Motor neuron (in vitro differentiated cells): ENCODE results near the gene CSTPP1. TPM values are rescaled to one million over a fixed set of nuclear protein-coding genes. Genes with fewer than 3 reads are reported as not detected.

ENCODE experiments used
- ATAC-seq, 8 experiments: fragments of 200-7000 bp; cut with Tn5 transposase; replicated peaks in 6 of 8; 2 replicates each; pipeline ENCODE4 v1.8.0; 2021; ENCODE audit warnings: mild to moderate bottlenecking in 8 of 8, moderate library complexity in 8 of 8
- H3K27ac ChIP-seq, 2 donors: fragments of 250-450 bp; sonication (Bioruptor Pico); 2 replicates each; pipeline ENCODE4 v1.9.0; 2021; ENCODE audit warnings: antibody characterized with exemption in 2 of 2, mild to moderate bottlenecking in 2 of 2, moderate library complexity in 1 of 2
- H3K4me1 ChIP-seq, 2 donors: fragments of 250-450 bp; sonication (Bioruptor Pico); replicated peaks in 1 of 2; 2 replicates each; pipeline ENCODE4 v1.6.1; 2021; ENCODE audit warnings: antibody characterized with exemption in 2 of 2, mild to moderate bottlenecking in 2 of 2, moderate library complexity in 1 of 2
- H3K4me3 ChIP-seq, 5 donors: fragments of 250-450 bp; sonication (Bioruptor Pico); 2 replicates each; pipeline ENCODE4 v1.9.0; 2021; ENCODE audit warnings: antibody characterized with exemption in 5 of 5, mild to moderate bottlenecking in 5 of 5, moderate library complexity in 4 of 5
- WGBS, 10 experiments: fragments of 450-650 bp; shearing (Covaris generic); methylation state at CpG; one replicate each; pipeline ENCODE4 v1.0.0; 2022; 5-methylcytosine and 5-hydroxymethylcytosine counted together
- in situ Hi-C, 9 experiments: fragments of 400-800 bp; cut with MboI; loops; one replicate each; pipeline ENCODE4 v1.15.0; 2021; ENCODE audit warnings: low sequenced_read_pairs in 9 of 9, low pct_unique_long_range_greater_than_20kb in 2 of 9; ENCODE audit not compliant: unreplicated experiment in 9 of 9
- total RNA-seq, 8 experiments: library from RNA; unstranded; fragments of 300-600 nt; gene quantifications; 2 replicates each; pipeline versions ENCODE4 v1.2.3 to v1.2.4, GENCODE V29; 2022

The CSTPP1 gene, protein sequence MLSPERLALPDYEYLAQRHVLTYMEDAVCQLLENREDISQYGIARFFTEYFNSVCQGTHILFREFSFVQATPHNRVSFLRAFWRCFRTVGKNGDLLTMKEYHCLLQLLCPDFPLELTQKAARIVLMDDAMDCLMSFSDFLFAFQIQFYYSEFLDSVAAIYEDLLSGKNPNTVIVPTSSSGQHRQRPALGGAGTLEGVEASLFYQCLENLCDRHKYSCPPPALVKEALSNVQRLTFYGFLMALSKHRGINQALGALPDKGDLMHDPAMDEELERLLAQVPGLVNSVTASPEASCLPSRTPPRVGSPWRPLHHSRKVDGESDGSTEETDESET
- total RNA-seq: 10 to 100 TPM; 13.2 to 65.9 (median 31.3) TPM

- peaks cover 7 to 9% of the 10 kb centered on the region in 2 donors for H3K4me1 ChIP-seq
- in situ Hi-C loops: no loop called here
- peak within 1 kb of the TSS; percentile 41 to 89 (median 63) for H3K4me3 ChIP-seq
- H3K27ac ChIP-seq: peak within 1 kb of the TSS; percentile 71
- ATAC-seq: peak; percentile 98 to 100 (median 99)
- WGBS, 10 experiments: 3 to 100% (median 40%) methylated on average over 1 to 21 of the region's 41 CpGs; no CpG with 5 or more reads in 1 of the 10 experiments
Observed at GRCh38 chr11:46936138-46937110, at the start of gene CSTPP1. Gene CSTPP1, plus strand, starts transcription at chr11:46936761. Its CDS starts 45 bp downstream, at chr11:46936806.

GRCh38 chr11:46888636-46889035 lies 47.9 kb upstream of the CSTPP1 start:
- in situ Hi-C loops: loop anchor here (10.0 to 25.0 kb wide), 2 partner anchors 266 to 274 kb away; no protein-coding TSS in a partner anchor
- no peak overlapping the region for H3K4me3 ChIP-seq
- no peaks in the 10 kb centered on the region for H3K4me1 ChIP-seq
- no peak for ATAC-seq
- WGBS, 10 experiments: 76 to 100% (median 96%) methylated on average over 1 to 4 of the region's 5 CpGs; no CpG with 5 or more reads in 5 of the 10 experiments
- H3K27ac ChIP-seq: no peak overlapping the region

DNA sequence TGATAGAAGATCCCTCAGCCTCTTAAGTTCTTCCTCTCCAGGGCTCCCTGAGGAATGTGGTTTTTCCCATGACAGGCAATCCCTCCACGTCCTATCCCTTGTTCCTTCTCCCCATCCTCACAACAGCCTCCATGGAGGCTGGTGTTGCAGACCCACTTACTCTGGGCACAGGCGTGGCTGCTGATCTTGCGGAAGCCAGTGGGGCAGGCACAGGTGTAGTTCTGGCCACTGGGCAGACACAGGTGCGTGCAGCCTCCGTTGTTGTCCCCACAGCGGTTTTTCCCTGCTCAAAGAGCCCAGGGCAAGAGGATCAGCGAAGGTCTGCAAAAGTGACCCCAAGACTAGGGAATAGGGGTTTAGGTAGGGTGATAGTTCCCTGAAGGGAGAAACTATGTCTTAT lies 47.3 kb upstream of the CSTPP1 start:
- Histone ChIP-seq H3K4me1 (no peaks in the 10 kb centered on the region), H3K27ac (no peak overlapping the region), H3K4me3 (no peak overlapping the region)
- in situ Hi-C loops: loop anchor here (10.0 to 25.0 kb wide), 2 partner anchors 266 to 273 kb away; no protein-coding TSS in a partner anchor
- WGBS, 10 experiments: 50 to 100% (median 84%) methylated on average over 1 to 4 of the region's 7 CpGs; no CpG with 5 or more reads in 4 of the 10 experiments
- ATAC-seq: peak in 4 of 8 experiments; percentile 3 to 13 (median 8)

- peak; percentile 70 to 88 (median 82) for ATAC-seq
- no peaks in the 10 kb centered on the region for H3K4me1 ChIP-seq
- H3K4me3 ChIP-seq: no peak overlapping the region
- H3K27ac ChIP-seq: no peak overlapping the region
- WGBS, 10 experiments: 0 to 100% (median 64%) methylated on average over 1 to 14 of the region's 23 CpGs; no CpG with 5 or more reads in 2 of the 10 experiments
- in situ Hi-C loops: loop anchor here (10.0 to 25.0 kb wide), 2 partner anchors 265 to 272 kb away; no protein-coding TSS in a partner anchor
Observed at GRCh38 chr11:46889689-46890475, 46.7 kb upstream of the CSTPP1 start.

DNA sequence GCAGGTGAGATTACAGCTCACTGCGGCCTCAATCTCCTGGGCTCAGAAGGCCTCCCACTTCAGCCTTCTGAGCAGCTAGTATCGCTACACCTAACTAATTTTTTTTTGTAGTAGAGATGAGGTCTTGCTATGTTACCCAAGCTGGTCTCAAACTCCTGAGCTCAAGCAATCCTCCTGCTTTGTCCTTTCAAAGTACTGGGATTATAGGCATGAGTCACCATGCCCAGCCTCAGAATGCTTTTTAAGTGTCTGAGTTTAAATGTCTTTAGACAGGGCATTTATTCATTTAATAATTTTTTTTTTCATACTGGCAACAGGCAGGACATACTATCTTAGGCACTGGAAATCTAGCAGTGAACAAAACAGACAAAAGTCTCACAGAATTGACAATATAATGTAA lies 45.9 kb upstream of the CSTPP1 start:
- no peaks in the 10 kb centered on the region for H3K4me1 ChIP-seq
- H3K27ac ChIP-seq: no peak overlapping the region
- H3K4me3 ChIP-seq: no peak overlapping the region
- in situ Hi-C loops: loop anchor here in 3 of 9 experiments (25.0 kb wide), 1 partner anchor 272 kb away; no protein-coding TSS in a partner anchor
- WGBS, 10 experiments: 80 to 100% (median 93%) methylated on average over 1 to 2 of the region's 2 CpGs; no CpG with 5 or more reads in 4 of the 10 experiments
- ATAC-seq: no peak

GRCh38 chr11:46892109-46892508 lies 44.5 kb upstream of the CSTPP1 start:
- ATAC-seq: no peak
- in situ Hi-C loops: loop anchor here in 3 of 9 experiments (25.0 kb wide), 1 partner anchor 270 kb away; no protein-coding TSS in a partner anchor
- no peak overlapping the region for H3K27ac ChIP-seq
- 58 to 100% (median 70%) methylated on average over 1 to 2 of the region's 2 CpGs; no CpG with 5 or more reads in 3 of the 10 experiments for WGBS, 10 experiments
- H3K4me1 ChIP-seq: no peaks in the 10 kb centered on the region
- no peak overlapping the region for H3K4me3 ChIP-seq

- no peak for ATAC-seq
- Histone ChIP-seq H3K4me1 (no peaks in the 10 kb centered on the region), H3K27ac (no peak overlapping the region), H3K4me3 (no peak overlapping the region)
- in situ Hi-C loops: loop anchor here in 3 of 9 experiments (25.0 kb wide), 1 partner anchor 269 kb away; no protein-coding TSS in a partner anchor
- 0 to 100% (median 90%) methylated on average over 1 to 7 of the region's 9 CpGs; no CpG with 5 or more reads in 5 of the 10 experiments for WGBS, 10 experiments
Observed at GRCh38 chr11:46892838-46893237, 43.7 kb upstream of the CSTPP1 start.

DNA sequence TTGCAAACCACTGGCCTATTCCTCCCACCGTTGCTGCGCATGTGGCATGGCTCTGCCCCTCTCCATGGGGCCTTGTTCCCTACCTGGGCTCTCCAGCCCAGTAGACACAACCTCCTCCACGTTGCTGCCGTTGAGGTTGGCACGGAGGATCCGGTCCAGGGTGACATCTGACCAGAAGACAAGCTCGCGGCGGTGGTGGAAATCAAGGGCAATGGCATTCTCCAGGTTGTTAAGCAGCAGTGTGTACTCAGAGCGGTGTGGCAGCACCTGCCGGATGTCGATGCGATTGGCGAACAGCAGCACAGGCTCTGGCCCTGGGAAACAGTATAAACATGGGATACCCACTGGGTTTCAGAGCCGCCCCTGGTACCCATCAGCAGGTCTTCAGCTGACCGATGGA lies 42.1 kb upstream of the CSTPP1 start:
- no peak for ATAC-seq
- in situ Hi-C loops: loop anchor here in 3 of 9 experiments (25.0 kb wide), 1 partner anchor 268 kb away; no protein-coding TSS in a partner anchor
- Histone ChIP-seq H3K27ac (no peak overlapping the region), H3K4me1 (no peaks in the 10 kb centered on the region), H3K4me3 (no peak overlapping the region)
- 60 to 100% (median 96%) methylated on average over 1 to 9 of the region's 16 CpGs; no CpG with 5 or more reads in 3 of the 10 experiments for WGBS, 10 experiments

- no peaks in the 10 kb centered on the region for H3K4me1 ChIP-seq
- H3K27ac ChIP-seq: no peak overlapping the region
- ATAC-seq: no peak
- 90 to 100% methylated on average over 2 to 7 of the region's 10 CpGs; no CpG with 5 or more reads in 8 of the 10 experiments for WGBS, 10 experiments
- H3K4me3 ChIP-seq: no peak overlapping the region
- in situ Hi-C loops: loop anchor here in 3 of 9 experiments (25.0 kb wide), 1 partner anchor 267 kb away; no protein-coding TSS in a partner anchor
Observed at GRCh38 chr11:46894961-46895360, 41.6 kb upstream of the CSTPP1 start.

DNA sequence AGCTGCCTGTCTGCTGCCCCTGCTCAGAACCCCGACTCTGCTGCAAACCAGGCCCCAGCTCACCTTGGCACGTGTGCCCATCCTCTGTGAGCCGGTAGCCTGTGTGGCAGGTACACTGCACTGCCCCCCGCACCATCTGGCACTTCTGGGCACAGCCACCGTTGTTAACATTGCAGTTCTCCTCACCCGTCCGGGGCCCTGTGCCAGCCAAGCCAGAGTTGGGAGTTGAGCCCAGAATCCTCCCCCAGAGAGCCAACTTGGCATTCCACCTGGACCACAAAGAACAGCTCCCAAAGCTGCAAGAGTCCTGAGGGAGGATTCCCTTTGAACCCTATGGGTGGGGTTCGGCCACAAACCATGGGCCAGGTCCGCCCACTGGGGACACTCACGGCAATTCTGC lies 40.7 kb upstream of the CSTPP1 start:
- ATAC-seq: no peak
- Histone ChIP-seq H3K27ac (no peak overlapping the region), H3K4me1 (no peaks in the 10 kb centered on the region), H3K4me3 (no peak overlapping the region)
- in situ Hi-C loops: loop anchor here in 3 of 9 experiments (25.0 kb wide), 1 partner anchor 266 kb away; no protein-coding TSS in a partner anchor
- 40 to 100% (median 92%) methylated on average over 1 to 9 of the region's 10 CpGs; no CpG with 5 or more reads in 3 of the 10 experiments for WGBS, 10 experiments

DNA sequence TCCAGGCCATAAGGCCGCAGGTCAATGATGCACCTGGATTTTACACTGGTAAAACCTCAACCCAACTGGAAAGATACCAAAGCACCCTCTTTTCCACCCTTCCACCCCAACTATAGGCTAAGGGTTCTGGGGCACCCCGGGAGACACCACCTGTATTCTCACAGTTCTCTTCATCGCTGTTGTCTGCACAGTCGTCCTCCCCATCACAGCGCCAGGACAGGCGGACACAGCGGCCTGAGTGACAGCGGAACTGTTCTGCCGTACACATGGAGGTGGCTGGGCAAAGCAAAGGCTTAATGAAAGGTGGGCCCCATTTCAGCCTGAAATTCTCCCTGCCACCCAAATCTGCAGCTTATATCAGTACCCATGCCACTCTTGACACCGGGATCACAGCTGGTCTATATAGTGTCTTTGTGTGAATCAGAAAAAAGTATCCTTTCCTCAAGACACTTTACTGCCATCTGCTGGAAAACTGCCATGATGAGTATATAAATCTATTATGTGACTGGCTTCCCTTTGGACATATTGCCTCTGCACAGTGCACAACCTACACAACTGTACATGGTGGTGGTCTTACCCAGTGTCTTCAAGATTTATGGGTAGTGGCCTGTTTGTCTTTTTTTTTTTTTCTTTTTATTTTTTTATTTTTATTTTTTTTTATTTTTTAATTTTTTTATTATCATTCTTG lies 39.7 kb upstream of the CSTPP1 start:
- Histone ChIP-seq H3K4me1 (no peaks in the 10 kb centered on the region), H3K4me3 (no peak overlapping the region), H3K27ac (no peak overlapping the region)
- ATAC-seq: peak in 4 of 8 experiments; percentile 25 to 86 (median 81)
- 61 to 100% (median 84%) methylated on average over 2 to 8 of the region's 10 CpGs; no CpG with 5 or more reads in 3 of the 10 experiments for WGBS, 10 experiments
- in situ Hi-C loops: loop anchor here in 3 of 9 experiments (25.0 kb wide), 1 partner anchor 265 kb away; no protein-coding TSS in a partner anchor
